Small intestine (tissue), 7 donors: ENCODE results near the gene STUM. TPM values are rescaled to one million over a fixed set of nuclear protein-coding genes. Genes with fewer than 3 reads are reported as not detected.
A peak's percentile ranks its signal among the peaks of the same experiment; 100 is the strongest.

Source experiments
- DNase-seq, 2 donors: peaks; one replicate each; pipeline versions ENCODE4 v3.0.0 to v3.0.0-alpha.2; 2013
- FAIRE-seq: peaks from 2 replicates; lab custom pipeline; 2012; peaks lifted over from hg19 to GRCh38; lab: Jason Lieb, UNC
- H3K27ac ChIP-seq, 3 donors: one replicate each; pipeline ENCODE4 v1.5.1; 2013; ENCODE audit warnings: low read length in 2 of 3, mild to moderate bottlenecking in 2 of 3, control low read depth in 1 of 3, inconsistent platforms in 1 of 3, low read depth in 1 of 3, moderate library complexity in 1 of 3
- H3K27me3 ChIP-seq, 3 donors: one replicate each; pipeline ENCODE4 v1.6.1; 2013; ENCODE audit warnings: low read length in 3 of 3, inconsistent platforms in 1 of 3; ENCODE audit not compliant: control insufficient read depth in 3 of 3, insufficient read depth in 3 of 3
- H3K36me3 ChIP-seq, 3 donors: one replicate each; pipeline ENCODE4 v1.6.1; 2013; ENCODE audit warnings: low read length in 3 of 3, inconsistent platforms in 1 of 3, low read depth in 1 of 3, mild to moderate bottlenecking in 1 of 3, moderate library complexity in 1 of 3; ENCODE audit not compliant: control insufficient read depth in 3 of 3, insufficient read depth in 2 of 3
- H3K4me1 ChIP-seq, 3 donors: one replicate each; pipeline ENCODE4 v1.6.1; 2013; ENCODE audit warnings: low read length in 2 of 3, inconsistent platforms in 1 of 3, low read depth in 1 of 3, mild to moderate bottlenecking in 1 of 3, moderate library complexity in 1 of 3; ENCODE audit not compliant: control insufficient read depth in 3 of 3, insufficient read depth in 2 of 3
- H3K4me3 ChIP-seq, 3 donors: one replicate each; pipeline ENCODE4 v1.5.1; 2013; ENCODE audit warnings: low read length in 3 of 3, control low read depth in 1 of 3, inconsistent platforms in 1 of 3, low read depth in 1 of 3, mild to moderate bottlenecking in 1 of 3, moderate library complexity in 1 of 3
- H3K9me3 ChIP-seq, 2 donors: one replicate each; pipeline ENCODE4 v1.6.1; 2013; ENCODE audit warnings: low read depth in 1 of 2, low read length in 1 of 2; ENCODE audit not compliant: control insufficient read depth in 2 of 2, insufficient read depth in 1 of 2
- WGBS, 3 donors: extraction: QIAGEN DNeasy Blood & Tissue Kit; methylation state at CpG; one replicate each; pipeline ENCODE4 v1.1.7; 2013; 5-methylcytosine and 5-hydroxymethylcytosine counted together
- polyA plus RNA-seq, 4 donors: library from polyadenylated mRNA; stranded (reverse) in 3 of 4; unstranded in 1 of 4; fragments of 200-250 nt in 3 of 4; fragments of 120-200 nt in 1 of 4; gene quantifications; one replicate each; pipeline versions ENCODE4 v1.2.1 to v1.2.3, GENCODE V29; 2013
- donor health status: healthy with polysubstance abuse.
- donor health status: control.
- donor health status: control.
- donor health status: Bipolar disorder and iron deficiency.
- donor health status: healthy.

The STUM gene
- polyA plus RNA-seq, 4 donors: under 0.01 to 9.6 (median 0.55) TPM

DNA sequence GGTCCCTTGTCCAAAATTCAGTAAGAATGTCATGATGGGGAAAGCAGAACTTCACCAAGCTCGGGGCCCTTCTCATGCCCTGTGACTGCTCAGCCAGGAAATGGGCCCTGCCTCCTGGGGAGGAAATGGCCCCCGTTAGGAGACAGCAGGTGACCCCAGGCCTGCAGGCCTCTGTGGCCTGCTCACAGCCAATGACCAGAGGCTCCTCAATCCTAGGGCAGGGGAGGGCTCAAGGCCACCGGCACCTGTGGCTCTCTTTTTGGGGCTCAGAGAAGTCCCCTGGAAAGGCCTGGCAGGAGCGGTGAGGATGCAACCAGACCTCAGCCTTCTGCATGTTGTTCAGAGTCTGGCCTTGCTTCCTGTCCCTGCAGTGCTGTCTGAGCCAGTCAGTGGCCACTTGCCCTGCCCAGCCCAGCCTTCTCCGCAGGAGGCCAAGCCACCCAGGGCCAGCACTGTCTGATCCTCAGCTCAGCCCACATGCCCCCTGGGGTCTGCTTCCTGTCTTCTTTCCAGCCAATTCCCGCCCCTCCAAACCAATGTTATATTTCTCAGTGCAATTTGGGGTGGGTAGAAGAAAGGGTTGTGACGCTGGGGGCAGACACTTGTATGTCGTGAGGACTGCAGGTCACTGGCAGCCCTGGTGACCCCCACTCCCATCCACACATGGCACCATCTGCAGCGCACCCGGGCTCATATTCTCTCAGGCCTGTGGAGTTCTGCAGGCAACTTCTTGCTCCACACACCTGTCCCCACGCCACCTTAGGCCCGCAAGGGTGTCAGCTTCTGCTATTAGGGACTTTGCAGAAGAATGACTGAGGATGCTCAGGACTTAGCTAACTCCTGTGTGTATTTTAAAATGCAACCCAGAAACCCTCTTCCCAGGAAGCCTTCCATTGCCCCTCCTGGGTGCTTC lies 106.9 kb downstream of the STUM start:
- Histone ChIP-seq H3K27ac (peak overlapping the region in 1 of 3 donors; percentile 86), H3K4me1 (peaks cover 0 to 32% (median 23%) of the 10 kb centered on the region in 3 donors), H3K27me3 (no peaks in the 10 kb centered on the region), H3K4me3 (no peak overlapping the region), H3K36me3 (peaks cover 0 to 2% (median 0%) of the 10 kb centered on the region in 3 donors), H3K9me3 (no peaks in the 10 kb centered on the region)
- 78 to 84% (median 79%) methylated on average over 12 of the region's 12 CpGs for WGBS, 3 donors
- FAIRE-seq (no peak), DNase-seq (no peak)

DNA sequence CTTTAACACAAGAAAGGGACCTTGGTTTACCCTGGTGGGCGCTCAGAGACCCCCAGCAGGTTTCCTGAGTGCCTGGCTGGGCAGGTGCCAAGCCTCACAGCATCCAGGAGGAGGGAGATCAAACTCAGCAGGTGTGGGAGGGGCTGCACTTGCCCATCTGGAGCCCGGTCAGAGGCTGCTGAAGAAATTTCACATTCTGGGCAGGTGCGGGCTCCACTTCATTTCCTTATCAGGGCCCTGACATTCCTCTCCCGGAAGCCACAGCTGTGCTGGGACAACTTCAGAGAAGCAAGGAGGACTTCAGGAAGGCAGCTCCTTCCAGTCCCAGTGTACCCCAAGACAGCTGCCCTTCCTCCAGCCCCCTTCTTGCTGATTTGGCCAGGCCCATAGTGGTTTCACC lies 107.6 kb downstream of the STUM start:
- Histone ChIP-seq H3K9me3 (no peaks in the 10 kb centered on the region), H3K27ac (peak overlapping the region; percentile 30 to 86 (median 67)), H3K4me1 (peaks cover 0 to 32% (median 29%) of the 10 kb centered on the region in 3 donors), H3K4me3 (no peak overlapping the region), H3K27me3 (no peaks in the 10 kb centered on the region), H3K36me3 (peaks cover 0 to 5% (median 0%) of the 10 kb centered on the region in 3 donors)
- WGBS, 3 donors: 12 to 55% (median 31%) methylated on average over 4 of the region's 4 CpGs
- FAIRE-seq (no peak), DNase-seq (peak; percentile 56 to 65)

DNA sequence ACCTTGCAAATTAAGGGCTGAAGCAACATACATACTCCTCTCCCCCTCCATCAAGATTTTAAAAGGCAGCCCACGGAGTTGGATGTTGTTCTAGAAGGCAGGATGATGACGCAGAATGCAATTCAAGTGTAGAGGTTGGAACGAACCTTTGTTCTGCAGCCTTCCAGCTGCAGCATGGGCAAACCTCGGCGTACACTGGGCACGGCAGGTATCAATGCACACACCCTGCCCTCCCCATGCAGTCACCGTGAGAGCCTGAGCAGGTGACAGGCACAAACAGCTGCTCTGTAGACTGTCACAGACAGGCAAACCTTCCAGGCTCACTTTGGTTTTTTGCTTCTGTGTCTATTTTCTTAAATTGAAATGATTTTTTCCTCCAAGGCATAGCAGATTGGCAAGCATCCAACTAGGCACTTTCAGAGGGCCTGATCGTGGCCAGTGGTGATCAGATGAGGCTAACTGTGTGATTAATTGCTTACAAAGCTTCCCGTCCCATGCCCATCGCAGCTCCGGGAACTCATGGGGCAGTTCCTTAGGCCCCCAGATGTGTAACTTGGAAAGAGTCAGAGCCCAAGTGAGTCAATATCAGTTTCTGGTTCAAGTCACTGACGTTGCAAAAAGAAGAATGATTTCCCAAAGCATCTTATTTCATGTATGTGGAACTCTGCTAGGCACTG lies 108.2 kb downstream of the STUM start:
- H3K27me3 ChIP-seq: no peaks in the 10 kb centered on the region
- no peak for FAIRE-seq

DNA sequence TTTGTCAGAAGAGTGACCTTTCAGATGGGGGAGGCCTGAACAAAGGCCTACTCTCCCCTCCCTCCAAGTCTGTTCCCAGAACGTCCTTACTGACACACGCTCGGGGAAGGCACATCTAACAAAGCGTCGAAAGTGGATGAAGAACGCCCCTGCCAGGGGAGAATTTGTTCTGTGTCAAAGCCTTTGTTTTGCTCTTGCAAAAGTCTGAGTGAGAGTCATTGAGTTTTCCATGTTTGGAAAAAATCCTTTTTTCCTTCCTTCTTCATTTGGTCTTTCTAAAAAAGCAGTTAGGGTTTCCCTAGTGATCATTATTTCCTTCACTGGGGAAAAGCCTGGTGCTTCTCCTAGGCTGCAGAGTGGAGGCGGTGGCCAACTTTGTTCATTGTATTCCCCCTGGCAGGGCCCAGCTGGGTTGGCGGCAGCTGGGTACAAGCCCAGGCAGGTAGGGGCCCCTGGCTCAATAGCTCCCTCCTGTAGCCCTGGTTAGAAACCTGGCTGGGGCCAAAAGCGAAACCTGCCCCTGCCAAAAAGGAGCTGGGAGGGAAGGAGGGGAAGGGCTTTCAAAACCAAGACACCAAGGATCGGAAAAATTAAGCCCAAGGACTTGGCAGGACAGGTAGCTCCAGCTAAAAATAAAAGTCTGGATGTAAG lies 109.5 kb downstream of the STUM start:
- DNase-seq: no peak
- peaks cover 0 to 43% (median 38%) of the 10 kb centered on the region in 3 donors for H3K4me1 ChIP-seq

More for the DNA sequence above, 108.2 kb downstream of the STUM start:
- WGBS, 3 donors: 5 to 32% (median 27%) methylated on average over 12 of the region's 12 CpGs
- Histone ChIP-seq H3K4me1 (peaks cover 0 to 33% (median 32%) of the 10 kb centered on the region in 3 donors), H3K36me3 (peaks cover 0 to 6% (median 0%) of the 10 kb centered on the region in 3 donors), H3K4me3 (no peak overlapping the region), H3K27ac (peak overlapping the region; percentile 33 to 86 (median 67)), H3K9me3 (no peaks in the 10 kb centered on the region)
- DNase-seq: peak; percentile 59 to 89

DNA sequence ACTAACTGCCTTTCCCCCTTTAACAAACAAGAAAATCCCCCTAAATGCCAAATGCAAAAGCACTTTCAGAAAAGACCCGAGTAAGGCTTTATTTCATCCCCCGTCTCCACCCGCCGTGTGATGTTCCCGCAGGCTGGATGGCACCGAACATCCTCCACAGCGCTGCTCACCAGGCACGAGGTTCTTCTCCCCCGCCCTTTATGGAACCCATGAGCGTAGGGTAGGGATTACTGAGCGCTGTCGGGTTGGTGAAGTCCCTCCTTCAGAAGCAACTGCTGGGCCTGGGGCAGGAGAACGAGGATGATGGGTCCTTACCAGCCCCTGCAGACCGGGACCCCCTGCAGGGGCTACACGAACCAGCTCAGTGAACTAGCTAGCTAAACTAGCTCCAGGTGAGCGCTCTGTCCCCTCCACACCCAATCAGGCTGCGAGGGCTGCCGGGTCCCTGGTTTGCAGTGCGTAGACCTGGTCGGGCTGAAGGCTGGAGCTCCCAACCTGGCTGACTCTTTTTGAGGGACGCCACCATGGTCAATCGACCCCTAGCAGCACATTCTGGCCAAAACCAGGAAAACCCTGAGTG lies 110.1 kb downstream of the STUM start:
- Histone ChIP-seq H3K4me3 (no peak overlapping the region), H3K36me3 (peaks cover 0 to 9% (median 0%) of the 10 kb centered on the region in 3 donors), H3K27me3 (no peaks in the 10 kb centered on the region), H3K27ac (peak overlapping the region in 1 of 3 donors; percentile 34), H3K4me1 (peaks cover 0 to 48% (median 41%) of the 10 kb centered on the region in 3 donors), H3K9me3 (no peaks in the 10 kb centered on the region)
- WGBS, 3 donors: 88 to 93% (median 91%) methylated on average over 22 of the region's 22 CpGs
- FAIRE-seq (no peak), DNase-seq (no peak)

More for the DNA sequence above, 109.5 kb downstream of the STUM start:
- Histone ChIP-seq H3K4me3 (no peak overlapping the region), H3K27ac (peak overlapping the region in 2 of 3 donors; percentile 7 to 54), H3K36me3 (peaks cover 0 to 6% (median 0%) of the 10 kb centered on the region in 3 donors), H3K27me3 (no peaks in the 10 kb centered on the region), H3K9me3 (no peaks in the 10 kb centered on the region)
- WGBS, 3 donors: 71% methylated on average over 10 of the region's 10 CpGs
- FAIRE-seq: no peak

Other genes with a start within 250 kb of the STUM start
- gene LIN9, start 239.6 kb upstream of the STUM start, polyA plus RNA-seq: 1 to 10 TPM; 1.8 to 5.5 (median 3.7) TPM
- gene PARP1, start 140.7 kb upstream of the STUM start, polyA plus RNA-seq: 10 to 100 TPM; 17.4 to 54.2 (median 35.2) TPM
- gene ITPKB, start 190.5 kb downstream of the STUM start, polyA plus RNA-seq: 1 to 10 TPM; 1.8 to 9.6 (median 5.4) TPM